ENCODE results near the gene DHX29.

Gene DHX29

GRCh38 chr5:55232271-55232984, 75.1 kb downstream of the DHX29 start (continued):
- peak; percentile 67 for TF ChIP-seq PRDM10 (tag by site-specific recombination; IDR thresholded peaks at IDR 0.05)
- no peak for TF ChIP-seq ZNF19 (tag by site-specific recombination; IDR thresholded peaks at IDR 0.05; ENCODE audit: low read depth)
- no peak for TF ChIP-seq ZNF488 (tag by site-specific recombination; IDR thresholded peaks at IDR 0.05)
- no peak for TF ChIP-seq KLF1 (tag by site-specific recombination; IDR thresholded peaks at IDR 0.05)
- TF ChIP-seq ZBTB20 (tag by site-specific recombination; IDR thresholded peaks at IDR 0.05), result peak; percentile 80
- TF ChIP-seq ZNF274 (IDR thresholded peaks at IDR 0.05; ENCODE audit: low read length), result no peak
- TF ChIP-seq ZNF274 (tag by site-specific recombination; IDR thresholded peaks at IDR 0.05; ENCODE audit: borderline replicate concordance), result no peak
- TF ChIP-seq KLF16 (tag by site-specific recombination; IDR thresholded peaks at IDR 0.05), result no peak
- TF ChIP-seq ZNF645 (tag by site-specific recombination; IDR thresholded peaks at IDR 0.05), result no peak
- no peak for TF ChIP-seq HOXD13 (CRISPR knock-in tag; IDR thresholded peaks at IDR 0.05; ENCODE audit: borderline replicate concordance)
- TF ChIP-seq ZNF132 (tag by site-specific recombination; IDR thresholded peaks at IDR 0.05; ENCODE audit: borderline replicate concordance), result no peak
- peak; percentile 80 for TF ChIP-seq ZNF76 (tag by site-specific recombination; IDR thresholded peaks at IDR 0.05; ENCODE audit: borderline replicate concordance, low read depth)
- TF ChIP-seq ZNF548 (tag by site-specific recombination; IDR thresholded peaks at IDR 0.05), result no peak
- TF ChIP-seq EGR2 (tag by site-specific recombination; IDR thresholded peaks at IDR 0.05; ENCODE audit: low read depth), result 0 out of 2 replicates have a peak, but pooled peaks have one; percentile 38
- 0 out of 2 replicates have a peak, but pooled peaks have one; percentile 53 for TF ChIP-seq SP3 (tag by site-specific recombination; IDR thresholded peaks at IDR 0.05)
- no peak for TF ChIP-seq ZBTB26 (tag by site-specific recombination; optimal IDR thresholded peaks at IDR 0.05)
- TF ChIP-seq ZNF558 (tag by site-specific recombination; IDR thresholded peaks at IDR 0.05), result no peak
- TF ChIP-seq ZFP3 (tag by site-specific recombination; IDR thresholded peaks at IDR 0.05; ENCODE audit: low read depth), result no peak
- TF ChIP-seq ZNF530 (tag by site-specific recombination; IDR thresholded peaks at IDR 0.05; ENCODE audit: low read depth), result no peak
- TF ChIP-seq ZNF426 (tag by site-specific recombination; IDR thresholded peaks at IDR 0.05), result no peak
- TF ChIP-seq TRIM28 (IDR thresholded peaks at IDR 0.05; ENCODE audit: borderline replicate concordance, low read length), result no peak
- TF ChIP-seq YY1 (tag by site-specific recombination; IDR thresholded peaks at IDR 0.05), result no peak
- TF ChIP-seq ZNF518A (tag by site-specific recombination; conservative IDR thresholded peaks at IDR 0.05; ENCODE audit: low read depth), result peak; percentile 34; the same call in 1 of the 2 replicates
- peak; percentile 65 for TF ChIP-seq ZIC2 (tag by site-specific recombination; IDR thresholded peaks at IDR 0.05)
- TF ChIP-seq ZBTB10 (tag by site-specific recombination; IDR thresholded peaks at IDR 0.05), result no peak

All from HEK293 (cell line).